Mucosa of descending colon (tissue), 3 donors: Measurements from ENCODE around the gene ZNF621. TPM values are rescaled to one million over a fixed set of nuclear protein-coding genes. Genes with fewer than 3 reads are reported as not detected.

Experiments used
- ATAC-seq: fragments of 200-7000 bp; cut with Tn5 transposase; one replicate; pipeline ENCODE4 v1.9.1; 2020; ENCODE audit warnings: mild to moderate bottlenecking, moderate library complexity
- DNase-seq, 3 donors: peaks; one replicate each; pipeline ENCODE4 v3.0.0-alpha.2; 2020
- H3K36me3 ChIP-seq: fragments of 200-600 bp; one replicate; pipeline ENCODE4 v1.8.0; 2021; ENCODE audit warnings: low read depth, mild to moderate bottlenecking
- H3K4me1 ChIP-seq: fragments of 200-600 bp; one replicate; pipeline ENCODE4 v1.8.0; 2021; ENCODE audit warnings: low read depth, mild to moderate bottlenecking
- H3K4me3 ChIP-seq: fragments of 200-600 bp; one replicate; pipeline ENCODE4 v1.8.0; 2021; ENCODE audit warnings: mild to moderate bottlenecking
- H3K9me3 ChIP-seq: fragments of 200-600 bp; one replicate; pipeline ENCODE4 v1.8.0; 2021; ENCODE audit warnings: mild to moderate bottlenecking
- CTCF ChIP-seq: fragments of 200-600 bp; IDR thresholded peaks from one replicate; pipeline ENCODE4 v1.8.0; 2022; ENCODE audit warnings: antibody characterized with exemption, mild to moderate bottlenecking
- intact Hi-C, 2 donors: fragments of 100-400 bp; cut with DNase I in 1 of 2; cut with micrococcal nuclease in 1 of 2; formaldehyde crosslinking; loops; one replicate each; pipeline versions ENCODE4 v1.11.0 to v1.11.1; 2022; cut with DNase I, micrococcal nuclease
- total RNA-seq, 3 donors: library from RNA; stranded (reverse); fragmentation: NEBNext Ultra II Directional in 2 of 3; extraction: Animal tissue kit (Norgen Biotek cat#: 25700) in 2 of 3; gene quantifications; one replicate each; pipeline versions ENCODE4 v1.2.1 to v1.2.4, GENCODE V29; 2021 to 2023
- donor health status: DM: no; HTN: no; CAD: no; lungs with moderate emphysema.
- donor health status: DM: no; HTN: no; CAD: no.
- donor health status: DM: no; HTN: yes; CAD: no.

Gene ZNF621
- total RNA-seq, 3 donors from 2014 or later = 16.6 to 21.9 (median 18.6) TPM

DNA sequence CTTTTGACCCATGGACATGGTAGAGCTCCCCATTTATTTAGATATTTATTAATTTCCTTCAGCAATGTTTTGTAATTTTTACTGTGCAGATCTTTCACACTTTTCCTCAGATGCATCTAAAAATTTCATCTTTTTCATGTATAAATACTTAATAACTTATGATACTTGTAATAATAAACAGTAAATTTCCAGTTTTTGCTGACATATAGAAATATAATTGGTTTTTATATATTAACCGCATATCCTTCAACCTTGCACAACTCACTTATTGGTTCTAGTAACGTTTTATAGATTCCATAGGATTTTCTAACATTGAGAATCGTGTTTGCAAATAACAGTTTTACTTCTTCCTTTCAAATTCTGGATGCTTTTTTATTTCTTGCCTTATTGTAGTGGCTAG is 3.5 kb upstream of the ZNF621 start:
- ATAC-seq = no peak
- no peak for DNase-seq
- intact Hi-C loops = no loop called here

GRCh38 chr3:40523781-40524180 is 979 bp upstream of the ZNF621 start:
- no peak overlapping the region for H3K4me3 ChIP-seq
- intact Hi-C loops = no loop called here

More for the DNA sequence above, 3.5 kb upstream of the ZNF621 start:
- Histone ChIP-seq H3K4me3 (no peak overlapping the region), H3K4me1 (peaks cover 4% of the 10 kb centered on the region), H3K9me3 (no peaks in the 10 kb centered on the region), H3K36me3 (no peaks in the 10 kb centered on the region)
- no peak for TF ChIP-seq CTCF

DNA sequence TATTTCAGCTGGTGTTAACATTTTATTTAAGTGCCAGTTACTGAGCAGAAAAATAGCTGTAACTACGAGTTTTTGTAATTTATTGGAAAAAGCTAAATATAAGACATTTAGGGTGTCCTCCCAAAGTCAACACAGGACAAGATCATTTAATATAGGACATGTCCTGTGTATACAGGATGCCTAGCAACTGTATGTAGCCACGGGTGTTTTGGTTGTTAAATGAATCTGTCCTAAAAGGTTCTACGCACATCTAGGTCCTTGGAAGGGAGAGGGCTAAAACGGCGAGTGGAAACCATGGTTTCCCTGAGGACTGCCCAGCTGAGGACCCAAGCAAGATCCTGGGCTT is 565 bp upstream of the ZNF621 start:
- ATAC-seq = peak; percentile 42

More at GRCh38 chr3:40523781-40524180, 979 bp upstream of the ZNF621 start:
- Histone ChIP-seq H3K9me3 (no peaks in the 10 kb centered on the region), H3K4me1 (peaks cover 4% of the 10 kb centered on the region), H3K36me3 (no peaks in the 10 kb centered on the region)
- DNase-seq (no peak), ATAC-seq (no peak)
- no peak for TF ChIP-seq CTCF

GRCh38 chr3:40528426-40528825 is 3.7 kb downstream of the ZNF621 start:
- peaks cover 11% of the 10 kb centered on the region for H3K9me3 ChIP-seq
- DNase-seq (no peak), ATAC-seq (no peak)
- peaks cover 11% of the 10 kb centered on the region for H3K36me3 ChIP-seq
- H3K4me1 ChIP-seq = peaks cover 4% of the 10 kb centered on the region
- H3K4me3 ChIP-seq = no peak overlapping the region
- intact Hi-C loops = no loop called here
- TF ChIP-seq CTCF = no peak

More for the DNA sequence above, 565 bp upstream of the ZNF621 start:
- H3K4me3 ChIP-seq = peak overlapping the region; percentile 75
- H3K36me3 ChIP-seq = no peaks in the 10 kb centered on the region
- H3K4me1 ChIP-seq = peaks cover 4% of the 10 kb centered on the region
- no peaks in the 10 kb centered on the region for H3K9me3 ChIP-seq
- intact Hi-C loops = no loop called here
- TF ChIP-seq CTCF = no peak
- no peak for DNase-seq

DNA sequence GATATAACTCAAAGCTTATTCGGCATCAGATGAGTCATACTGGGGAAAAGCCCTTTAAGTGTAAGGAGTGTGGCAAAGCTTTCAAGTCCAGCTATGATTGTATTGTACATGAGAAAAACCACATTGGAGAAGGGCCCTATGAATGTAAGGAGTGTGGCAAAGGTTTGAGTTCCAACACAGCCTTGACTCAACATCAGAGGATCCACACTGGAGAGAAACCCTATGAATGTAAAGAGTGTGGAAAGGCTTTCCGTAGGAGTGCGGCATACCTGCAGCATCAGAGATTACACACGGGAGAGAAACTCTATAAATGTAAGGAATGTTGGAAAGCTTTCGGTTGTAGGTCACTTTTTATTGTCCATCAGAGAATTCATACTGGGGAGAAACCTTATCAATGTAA is 7.5 kb downstream of the ZNF621 start:
- no peak for TF ChIP-seq CTCF
- H3K36me3 ChIP-seq = peaks cover 11% of the 10 kb centered on the region
- H3K9me3 ChIP-seq = peaks cover 11% of the 10 kb centered on the region
- ATAC-seq (no peak), DNase-seq (no peak)
- H3K4me1 ChIP-seq = no peaks in the 10 kb centered on the region
- no peak overlapping the region for H3K4me3 ChIP-seq
- intact Hi-C loops = no loop called here

DNA sequence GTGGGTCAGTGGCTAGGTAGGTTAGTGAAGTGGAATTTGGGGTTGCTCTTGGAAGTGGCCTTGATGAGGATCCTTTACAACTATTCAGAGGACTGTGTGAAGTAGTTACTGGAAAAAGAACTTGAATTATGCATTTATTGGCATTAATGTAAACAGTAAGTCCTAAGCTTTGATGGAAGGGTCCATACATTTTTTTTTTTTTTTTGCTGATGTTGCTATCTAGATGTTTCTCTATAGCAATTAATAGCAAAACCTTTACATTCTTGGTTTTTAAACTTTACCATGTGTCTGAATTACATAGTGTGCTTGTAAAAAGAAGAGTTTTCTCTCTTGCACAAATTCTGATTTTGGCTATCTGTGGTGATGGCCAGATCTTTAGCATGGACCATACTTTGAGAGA is 9.5 kb downstream of the ZNF621 start:
- ATAC-seq = no peak
- no peak for DNase-seq
- H3K36me3 ChIP-seq = peaks cover 11% of the 10 kb centered on the region
- H3K9me3 ChIP-seq = peaks cover 23% of the 10 kb centered on the region
- H3K4me1 ChIP-seq = no peaks in the 10 kb centered on the region
- intact Hi-C loops = no loop called here
- H3K4me3 ChIP-seq = no peak overlapping the region
- no peak for TF ChIP-seq CTCF
